ENCODE results near the gene ZBP1.

The ZBP1 gene

DNA sequence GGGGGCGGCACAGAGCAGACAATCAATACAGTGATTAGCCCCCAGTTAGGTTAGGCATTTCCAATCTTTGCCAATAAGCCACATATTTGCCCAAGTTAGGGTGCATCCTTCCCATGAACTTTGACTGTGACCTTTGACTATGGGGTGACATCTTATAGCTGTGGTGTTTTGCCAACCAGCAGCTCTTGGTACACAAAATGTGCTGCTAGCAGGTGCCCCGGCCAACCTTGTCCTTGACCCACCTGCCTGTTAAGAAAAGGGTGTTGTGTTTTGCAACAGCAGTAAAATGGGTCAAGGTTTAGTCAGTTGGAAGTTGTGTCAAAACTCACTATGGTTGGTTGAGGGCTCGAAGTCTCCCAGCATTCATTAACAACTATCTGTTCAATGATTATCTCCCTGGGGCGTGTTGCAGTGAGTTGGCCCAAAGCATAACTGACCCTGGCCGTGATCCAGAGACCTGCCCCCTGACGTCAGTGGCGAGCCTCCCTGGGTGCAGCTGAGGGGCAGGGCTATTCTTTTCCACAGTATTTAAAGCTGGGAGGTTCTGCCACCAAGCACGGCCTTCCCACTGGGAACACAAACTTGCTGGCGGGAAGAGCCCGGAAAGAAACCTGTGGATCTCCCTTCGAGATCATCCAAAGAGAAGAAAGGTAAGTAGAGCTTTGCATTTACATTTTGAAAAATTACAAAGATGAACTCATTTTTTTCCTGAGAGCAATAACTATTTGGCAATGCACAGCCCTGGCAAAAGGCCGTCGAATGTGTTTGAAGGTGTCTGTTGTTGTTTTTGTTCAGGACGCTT, 59.5 kb downstream of the ZBP1 start, which contains the start of gene PCK1:
PCK1 (plus strand) TSS at position 557 of the 802 bp plus-strand sequence. CDS start 302 bp downstream, outside the sequence.
- Histone ChIP-seq H2AFZ (ENCODE audit: low read depth) (no peak within 1 kb of the TSS), H3K36me3 (ENCODE audit: insufficient read depth) (no peaks in the 10 kb centered on the region), H3K9ac (no peak within 1 kb of the TSS), H4K20me1 (ENCODE audit: insufficient read depth) (no peaks in the 10 kb centered on the region), H3K27me3 (ENCODE audit: insufficient read depth, low read depth) (peaks cover 99% of the 10 kb centered on the region), H3K4me2 (no peak within 1 kb of the TSS), H3K4me1 (ENCODE audit: low read depth, poor library complexity, severe bottlenecking) (no peaks in the 10 kb centered on the region), H3K4me3 (IDR thresholded peaks at IDR 0.05; ENCODE audit: insufficient read depth, low read depth, low read length) (no peak within 1 kb of the TSS), H3K79me2 (ENCODE audit: insufficient read depth, low read depth) (no peaks in the 10 kb centered on the region), H3K27ac (no peak within 1 kb of the TSS)
- TF ChIP-seq, protein P1, sequence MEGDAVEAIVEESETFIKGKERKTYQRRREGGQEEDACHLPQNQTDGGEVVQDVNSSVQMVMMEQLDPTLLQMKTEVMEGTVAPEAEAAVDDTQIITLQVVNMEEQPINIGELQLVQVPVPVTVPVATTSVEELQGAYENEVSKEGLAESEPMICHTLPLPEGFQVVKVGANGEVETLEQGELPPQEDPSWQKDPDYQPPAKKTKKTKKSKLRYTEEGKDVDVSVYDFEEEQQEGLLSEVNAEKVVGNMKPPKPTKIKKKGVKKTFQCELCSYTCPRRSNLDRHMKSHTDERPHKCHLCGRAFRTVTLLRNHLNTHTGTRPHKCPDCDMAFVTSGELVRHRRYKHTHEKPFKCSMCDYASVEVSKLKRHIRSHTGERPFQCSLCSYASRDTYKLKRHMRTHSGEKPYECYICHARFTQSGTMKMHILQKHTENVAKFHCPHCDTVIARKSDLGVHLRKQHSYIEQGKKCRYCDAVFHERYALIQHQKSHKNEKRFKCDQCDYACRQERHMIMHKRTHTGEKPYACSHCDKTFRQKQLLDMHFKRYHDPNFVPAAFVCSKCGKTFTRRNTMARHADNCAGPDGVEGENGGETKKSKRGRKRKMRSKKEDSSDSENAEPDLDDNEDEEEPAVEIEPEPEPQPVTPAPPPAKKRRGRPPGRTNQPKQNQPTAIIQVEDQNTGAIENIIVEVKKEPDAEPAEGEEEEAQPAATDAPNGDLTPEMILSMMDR (conservative IDR thresholded peaks at IDR 0.05; ENCODE audit: low read depth, low read length), result no peak

DNA sequence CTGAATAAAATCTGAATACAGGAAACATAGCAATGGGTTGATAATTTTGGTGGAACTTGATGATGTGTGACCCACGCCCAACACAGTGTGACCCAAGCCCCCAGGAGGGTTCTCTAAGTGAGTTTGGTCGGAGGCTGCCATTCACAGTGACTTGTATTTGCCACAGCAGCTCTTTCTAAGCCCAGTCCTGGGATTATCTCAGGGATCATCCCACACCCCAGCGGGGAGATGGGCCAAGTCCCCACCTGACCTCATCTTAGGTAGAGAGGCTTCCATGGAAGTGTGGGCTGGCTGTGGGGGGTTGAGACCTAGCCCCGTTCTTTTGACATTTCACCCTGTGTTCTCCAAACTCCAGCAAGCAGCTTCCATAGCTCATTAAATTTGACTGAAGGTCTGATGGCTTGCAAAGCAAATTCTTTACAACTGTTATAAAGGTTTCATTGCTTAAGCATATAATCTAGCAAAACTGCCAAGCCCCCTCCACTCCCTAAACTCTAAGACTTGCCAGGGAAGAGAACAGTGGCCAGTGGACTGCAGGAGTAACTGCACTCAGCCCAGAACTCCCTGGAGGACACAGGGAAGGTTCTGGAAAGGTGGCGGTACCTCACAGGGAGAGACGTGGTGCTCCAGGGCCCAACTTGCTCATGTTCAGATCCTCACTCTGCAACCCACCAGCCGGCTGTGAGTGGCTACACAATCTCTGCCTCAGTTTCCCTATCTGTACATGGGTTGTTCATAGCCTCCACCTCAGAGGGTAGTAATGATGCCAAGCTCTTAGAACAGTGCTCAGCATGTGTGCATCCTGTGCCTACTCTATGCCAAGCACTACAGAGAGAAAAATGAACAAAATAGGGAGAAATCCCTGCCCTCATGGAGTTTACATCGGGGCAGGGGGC, 60.3 kb downstream of the ZBP1 start:
- H2AFZ ChIP-seq (ENCODE audit: low read depth), result no peak overlapping the region
- TF ChIP-seq, protein P1 (conservative IDR thresholded peaks at IDR 0.05; ENCODE audit: low read depth, low read length), result no peak
- H3K27me3 ChIP-seq (ENCODE audit: insufficient read depth, low read depth), result peaks cover 100% of the 10 kb centered on the region
- no peaks in the 10 kb centered on the region for H4K20me1 ChIP-seq (ENCODE audit: insufficient read depth)
- H3K9ac ChIP-seq, result no peak overlapping the region
- no peaks in the 10 kb centered on the region for H3K36me3 ChIP-seq (ENCODE audit: insufficient read depth)
- no peaks in the 10 kb centered on the region for H3K4me1 ChIP-seq (ENCODE audit: low read depth, poor library complexity, severe bottlenecking)
- H3K4me2 ChIP-seq, result no peak overlapping the region
- H3K79me2 ChIP-seq (ENCODE audit: insufficient read depth, low read depth), result no peaks in the 10 kb centered on the region
- H3K4me3 ChIP-seq (IDR thresholded peaks at IDR 0.05; ENCODE audit: insufficient read depth, low read depth, low read length), result no peak overlapping the region
- no peak overlapping the region for H3K27ac ChIP-seq

DNA sequence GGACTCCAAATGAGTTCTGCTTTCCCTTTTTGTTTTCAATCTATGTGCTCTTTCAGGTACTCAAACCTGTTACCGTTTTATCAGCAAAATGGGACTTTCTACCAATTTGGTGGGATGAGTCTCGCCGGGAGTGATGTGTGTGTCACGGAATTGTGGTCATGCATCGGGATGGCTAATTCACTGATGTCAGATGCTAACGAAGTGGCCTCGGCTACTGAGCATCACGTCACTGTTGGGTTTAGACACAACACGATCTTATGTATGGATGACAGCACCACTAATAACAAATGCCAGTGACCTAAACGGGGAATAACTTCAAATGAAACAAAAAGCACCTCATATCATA, 61.0 kb downstream of the ZBP1 start:
- no peaks in the 10 kb centered on the region for H4K20me1 ChIP-seq (ENCODE audit: insufficient read depth)
- TF ChIP-seq, protein P1 (conservative IDR thresholded peaks at IDR 0.05; ENCODE audit: low read depth, low read length), result no peak
- no peak overlapping the region for H2AFZ ChIP-seq (ENCODE audit: low read depth)

DNA sequence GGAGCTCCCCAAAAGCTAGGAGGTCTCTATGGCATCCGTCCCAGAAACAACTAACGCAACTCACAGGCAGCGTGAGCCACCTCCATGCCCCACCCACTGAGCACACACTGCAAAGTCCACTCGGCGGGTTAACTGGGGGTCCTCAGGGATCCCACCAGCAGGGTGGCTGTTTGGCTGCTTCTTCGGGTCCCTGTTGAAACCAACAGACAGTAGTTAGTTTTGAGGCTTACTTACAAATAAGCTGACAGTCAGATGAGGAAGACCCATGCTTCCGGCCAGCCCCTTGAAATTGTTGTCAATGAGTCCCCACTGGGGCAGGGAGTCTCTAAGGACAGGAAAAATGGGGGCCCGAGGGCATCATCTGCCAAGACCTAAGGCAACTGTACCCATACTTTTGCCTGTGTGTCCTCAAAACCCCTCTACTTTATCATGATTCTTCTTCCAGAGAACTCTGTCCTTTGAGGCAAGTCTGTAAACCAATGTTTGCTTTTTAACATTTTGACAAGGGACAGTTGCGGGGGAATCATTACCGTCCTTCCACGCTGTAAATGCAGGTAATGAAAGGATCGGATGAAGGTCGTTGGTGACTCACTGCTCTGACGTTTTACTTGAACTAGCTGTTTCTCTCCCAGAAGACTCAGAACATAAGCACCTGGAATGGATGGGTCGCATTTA, 61.5 kb downstream of the ZBP1 start:
- Histone ChIP-seq H4K20me1 (ENCODE audit: insufficient read depth) (no peaks in the 10 kb centered on the region), H3K4me1 (ENCODE audit: low read depth, poor library complexity, severe bottlenecking) (no peaks in the 10 kb centered on the region), H3K4me2 (no peak overlapping the region), H3K36me3 (ENCODE audit: insufficient read depth) (no peaks in the 10 kb centered on the region), H3K79me2 (ENCODE audit: insufficient read depth, low read depth) (no peaks in the 10 kb centered on the region), H3K4me3 (IDR thresholded peaks at IDR 0.05; ENCODE audit: insufficient read depth, low read depth, low read length) (no peak overlapping the region), H3K9ac (no peak overlapping the region), H3K27ac (no peak overlapping the region), H2AFZ (ENCODE audit: low read depth) (no peak overlapping the region), H3K27me3 (ENCODE audit: insufficient read depth, low read depth) (peaks cover 100% of the 10 kb centered on the region)
- TF ChIP-seq, protein P1 (conservative IDR thresholded peaks at IDR 0.05; ENCODE audit: low read depth, low read length), result no peak

More for the DNA sequence above, 61.0 kb downstream of the ZBP1 start:
- H3K4me2 ChIP-seq, result no peak overlapping the region
- H3K4me3 ChIP-seq (IDR thresholded peaks at IDR 0.05; ENCODE audit: insufficient read depth, low read depth, low read length), result no peak overlapping the region
- H3K79me2 ChIP-seq (ENCODE audit: insufficient read depth, low read depth), result no peaks in the 10 kb centered on the region
- peaks cover 100% of the 10 kb centered on the region for H3K27me3 ChIP-seq (ENCODE audit: insufficient read depth, low read depth)
- H3K36me3 ChIP-seq (ENCODE audit: insufficient read depth), result no peaks in the 10 kb centered on the region
- no peak overlapping the region for H3K9ac ChIP-seq
- H3K4me1 ChIP-seq (ENCODE audit: low read depth, poor library complexity, severe bottlenecking), result no peaks in the 10 kb centered on the region
- no peak overlapping the region for H3K27ac ChIP-seq
